GM18873 (cell line): Measurements from ENCODE around the gene NTN5.
"Not testable (repeated sequence)": the region's sequence is repeated elsewhere in the genome, so short reads cannot be mapped to it uniquely, and the experiment has no call there.

Source experiments
- ATAC-seq: cut with Tn5 transposase; IDR thresholded peaks from one replicate; pipeline ENCODE4 v1.9.1; 2021; ENCODE audit warnings: mild to moderate bottlenecking, moderate library complexity, moderate number of reproducible peaks; ENCODE audit not compliant: unreplicated experiment, low FRiP score

The NTN5 gene

GRCh38 chr19:48672994-48673393 lies at the start of gene NTN5:
TSS of gene NTN5 (minus strand) at chr19:48673017. CDS start at chr19:48670986, 2,031 bp downstream.
- no peak for ATAC-seq

- ATAC-seq, result no peak
Measured at GRCh38 chr19:48722196-48722708, 49.4 kb upstream of the NTN5 start.

GRCh38 chr19:48720613-48721296 lies 47.9 kb upstream of the NTN5 start:
- ATAC-seq, result peak; percentile 70

- ATAC-seq, result no peak
Measured at GRCh38 chr19:48720251-48720612, 47.4 kb upstream of the NTN5 start.

GRCh38 chr19:48719263-48720171 lies 46.7 kb upstream of the NTN5 start, which contains the start of gene MAMSTR:
TSS of gene MAMSTR (minus strand) at chr19:48719725. CDS start at chr19:48719031, 694 bp downstream.
- ATAC-seq, result no peak

- ATAC-seq, result no peak
Measured at GRCh38 chr19:48718711-48719231, 46.0 kb upstream of the NTN5 start.

- ATAC-seq, result not testable (repeated sequence)
Measured at GRCh38 chr19:48718106-48718505, 45.3 kb upstream of the NTN5 start.

- ATAC-seq, result no peak
Measured at GRCh38 chr19:48716562-48717291, 43.9 kb upstream of the NTN5 start.

- no peak for ATAC-seq
Measured at GRCh38 chr19:48715681-48716171, 42.9 kb upstream of the NTN5 start.

GRCh38 chr19:48714759-48715675 lies 42.2 kb upstream of the NTN5 start:
- ATAC-seq, result no peak

GRCh38 chr19:48713864-48714755 lies 41.3 kb upstream of the NTN5 start:
- peak; percentile 81 for ATAC-seq

GRCh38 chr19:48713041-48713863 lies 40.4 kb upstream of the NTN5 start:
- ATAC-seq, result no peak

- ATAC-seq, result no peak
Measured at GRCh38 chr19:48711106-48711662, 38.4 kb upstream of the NTN5 start.

- ATAC-seq, result no peak
Measured at GRCh38 chr19:48708471-48708870, 35.7 kb upstream of the NTN5 start.

- ATAC-seq, result no peak
Measured at GRCh38 chr19:48705431-48705830, 32.6 kb upstream of the NTN5 start.

GRCh38 chr19:48703316-48703715 lies 30.5 kb upstream of the NTN5 start:
- ATAC-seq, result no peak

- no peak for ATAC-seq
Measured at GRCh38 chr19:48702701-48703100, 29.9 kb upstream of the NTN5 start.
